ENCODE results near the gene SEMA3G.

DNA sequence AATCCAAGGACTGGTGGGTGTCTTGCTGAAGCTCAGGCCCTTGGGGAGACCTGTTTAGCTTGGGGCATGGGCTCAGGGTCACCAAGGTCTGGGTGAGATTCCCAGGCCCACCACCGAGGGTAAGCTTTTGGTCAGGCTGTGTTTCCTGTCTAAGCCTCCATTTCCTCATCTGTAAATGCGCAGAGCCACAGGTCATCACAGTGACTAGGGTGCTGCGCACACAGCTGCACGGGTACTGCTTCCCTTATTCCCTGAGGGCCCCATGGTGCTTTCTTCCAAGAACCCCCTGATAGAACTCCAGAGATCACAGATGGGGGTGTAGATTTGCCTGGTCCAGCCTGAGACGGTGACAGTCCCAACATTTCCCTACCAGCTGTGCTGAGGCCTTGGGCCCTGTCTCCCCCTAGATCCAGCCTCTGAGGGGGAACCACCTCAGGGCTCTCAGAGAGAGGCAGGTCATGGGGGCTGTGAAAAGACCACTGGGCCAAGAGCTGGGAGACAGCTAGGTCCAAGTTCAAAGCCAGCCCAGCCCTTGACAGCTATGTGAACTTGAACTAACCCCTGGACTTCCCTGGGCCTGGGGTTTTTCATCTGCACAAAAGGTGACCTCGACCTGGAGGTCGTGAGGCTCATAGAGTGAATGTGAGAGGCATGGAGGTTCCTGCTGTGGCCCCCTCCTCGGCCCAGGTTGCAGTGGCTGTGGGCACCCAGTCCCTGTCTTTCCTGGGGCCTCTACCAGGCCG, 60.7 kb downstream of the SEMA3G start:
- TF ChIP-seq ELF4 (CRISPR knock-in tag; IDR thresholded peaks at IDR 0.05; ENCODE audit: low read depth), result no peak
- TF ChIP-seq, protein P1, sequence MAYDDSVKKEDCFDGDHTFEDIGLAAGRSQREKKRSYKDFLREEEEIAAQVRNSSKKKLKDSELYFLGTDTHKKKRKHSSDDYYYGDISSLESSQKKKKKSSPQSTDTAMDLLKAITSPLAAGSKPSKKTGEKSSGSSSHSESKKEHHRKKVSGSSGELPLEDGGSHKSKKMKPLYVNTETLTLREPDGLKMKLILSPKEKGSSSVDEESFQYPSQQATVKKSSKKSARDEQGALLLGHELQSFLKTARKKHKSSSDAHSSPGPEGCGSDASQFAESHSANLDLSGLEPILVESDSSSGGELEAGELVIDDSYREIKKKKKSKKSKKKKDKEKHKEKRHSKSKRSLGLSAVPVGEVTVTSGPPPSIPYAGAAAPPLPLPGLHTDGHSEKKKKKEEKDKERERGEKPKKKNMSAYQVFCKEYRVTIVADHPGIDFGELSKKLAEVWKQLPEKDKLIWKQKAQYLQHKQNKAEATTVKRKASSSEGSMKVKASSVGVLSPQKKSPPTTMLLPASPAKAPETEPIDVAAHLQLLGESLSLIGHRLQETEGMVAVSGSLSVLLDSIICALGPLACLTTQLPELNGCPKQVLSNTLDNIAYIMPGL (CRISPR knock-in tag; IDR thresholded peaks at IDR 0.05), result no peak
